Type B pancreatic cell (in vitro differentiated cells): ENCODE measurements around the gene KDM5B. TPM values are rescaled to one million over a fixed set of nuclear protein-coding genes. Genes with fewer than 3 reads are reported as not detected.
"Not testable (repeated sequence)": the region's sequence is repeated elsewhere in the genome, so short reads cannot be mapped to it uniquely, and the experiment has no call there.

Source experiments
- DNase-seq: peaks from one replicate; pipeline ENCODE4 v3.0.0; 2021; ENCODE audit warnings: mixed read lengths; ENCODE audit not compliant: unreplicated experiment; ENCODE audit errors: extremely low spot score
- H3K27ac Mint-ChIP-seq: 2 replicates; pipeline ENCODE4 v1.8.0; 2021; ENCODE audit warnings: mild to moderate bottlenecking, mixed read lengths
- H3K27me3 Mint-ChIP-seq: 2 replicates; pipeline ENCODE4 v1.8.0; 2021; ENCODE audit warnings: mixed read lengths
- H3K36me3 Mint-ChIP-seq: 2 replicates; pipeline ENCODE4 v1.8.0; 2021; ENCODE audit warnings: mixed read lengths
- H3K4me1 Mint-ChIP-seq: one replicate; pipeline ENCODE4 v1.8.0; 2021; ENCODE audit warnings: mixed read lengths; ENCODE audit not compliant: unreplicated experiment
- H3K4me3 Mint-ChIP-seq: 2 replicates; pipeline ENCODE4 v1.8.0; 2021; ENCODE audit warnings: mild to moderate bottlenecking, mixed read lengths
- H3K9me3 Mint-ChIP-seq: 2 replicates; pipeline ENCODE4 v1.8.0; 2021; ENCODE audit warnings: mixed read lengths
- CTCF ChIP-seq: fragments of 200-600 bp; sonication (generic); conservative IDR thresholded peaks from 2 replicates; pipeline ENCODE4 v1.5.0; 2021; ENCODE audit warnings: antibody characterized with exemption, mild to moderate bottlenecking
- total RNA-seq: library from RNA; stranded (reverse); gene quantifications from 2 replicates; pipeline ENCODE4 v1.2.1, GENCODE V29; 2021; ENCODE audit warnings: low replicate concordance

Gene KDM5B
- total RNA-seq, 1 donor from 2014 or later, result 165 TPM

- no peak for DNase-seq
- no peak for TF ChIP-seq CTCF
- H3K27ac Mint-ChIP-seq, result no peak overlapping the region
- H3K36me3 Mint-ChIP-seq, result peaks cover 45% of the 10 kb centered on the region
- no peak overlapping the region for H3K4me3 Mint-ChIP-seq
- no peaks in the 10 kb centered on the region for H3K9me3 Mint-ChIP-seq
- H3K4me1 Mint-ChIP-seq, result no peaks in the 10 kb centered on the region
- no peaks in the 10 kb centered on the region for H3K27me3 Mint-ChIP-seq
Measured at GRCh38 chr1:202733251-202733650, 75.0 kb downstream of the KDM5B start.

- DNase-seq, result no peak
- Mint-ChIP-seq H3K27ac (peak overlapping the region; percentile 14), H3K4me3 (no peak overlapping the region), H3K9me3 (no peaks in the 10 kb centered on the region), H3K36me3 (peaks cover 42% of the 10 kb centered on the region), H3K4me1 (no peaks in the 10 kb centered on the region), H3K27me3 (no peaks in the 10 kb centered on the region)
- no peak for TF ChIP-seq CTCF
Measured at GRCh38 chr1:202728951-202729350, 79.3 kb downstream of the KDM5B start.

DNA sequence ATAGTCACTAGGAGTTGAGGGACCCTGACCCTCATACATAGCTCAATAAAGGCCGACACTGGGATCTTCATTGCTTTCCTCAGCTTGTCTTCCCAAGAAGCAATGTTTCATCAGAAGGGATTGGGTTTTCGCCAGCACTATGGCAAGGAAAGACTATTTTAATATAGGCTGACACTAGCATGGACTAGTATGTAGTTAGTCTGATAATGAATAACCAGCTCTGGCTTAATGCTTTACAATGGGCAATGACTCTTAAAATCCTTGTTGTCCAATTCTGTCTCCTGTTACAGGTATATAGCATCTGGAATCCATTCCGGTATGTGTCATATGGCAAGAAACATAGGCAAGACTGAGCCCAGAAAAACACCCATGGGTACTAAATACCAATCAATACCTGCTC, 82.7 kb downstream of the KDM5B start:
- H3K27ac Mint-ChIP-seq, result no peak overlapping the region
- no peak overlapping the region for H3K4me3 Mint-ChIP-seq
- TF ChIP-seq CTCF, result no peak
- no peaks in the 10 kb centered on the region for H3K4me1 Mint-ChIP-seq
- no peaks in the 10 kb centered on the region for H3K27me3 Mint-ChIP-seq
- no peaks in the 10 kb centered on the region for H3K9me3 Mint-ChIP-seq
- no peak for DNase-seq
- H3K36me3 Mint-ChIP-seq, result peaks cover 26% of the 10 kb centered on the region

DNA sequence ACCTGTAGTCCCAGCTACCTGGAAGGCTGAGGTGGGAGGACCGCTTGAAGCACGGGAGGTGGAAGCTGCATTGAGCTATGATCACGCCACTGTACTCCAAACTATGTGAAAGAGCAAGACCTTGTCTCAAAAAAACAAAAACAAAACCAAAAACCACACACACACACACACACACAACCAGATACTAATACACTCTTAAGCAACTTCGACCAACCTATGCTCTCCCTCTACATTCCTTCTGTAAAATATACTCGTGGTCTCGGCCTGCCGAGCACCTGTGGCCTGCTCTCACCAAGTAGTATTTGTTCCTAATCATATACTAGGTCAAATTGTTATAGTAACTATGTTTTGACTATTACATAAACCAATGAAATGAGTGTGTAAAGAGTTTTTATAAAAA, 84.5 kb downstream of the KDM5B start:
- DNase-seq, result no peak
- Mint-ChIP-seq H3K4me3 (no peak overlapping the region), H3K27ac (no peak overlapping the region), H3K4me1 (peaks cover 4% of the 10 kb centered on the region), H3K9me3 (no peaks in the 10 kb centered on the region), H3K36me3 (peaks cover 12% of the 10 kb centered on the region), H3K27me3 (peaks cover under 1% of the 10 kb centered on the region)
- no peak for TF ChIP-seq CTCF

GRCh38 chr1:202723046-202723445, 85.2 kb downstream of the KDM5B start:
- H3K4me3 Mint-ChIP-seq, H3K4me1 Mint-ChIP-seq, H3K9me3 Mint-ChIP-seq, H3K27ac Mint-ChIP-seq, H3K27me3 Mint-ChIP-seq: not testable (repeated sequence)
- H3K36me3 Mint-ChIP-seq, result peaks cover 10% of the 10 kb centered on the region
- peak; percentile 40 for DNase-seq

DNA sequence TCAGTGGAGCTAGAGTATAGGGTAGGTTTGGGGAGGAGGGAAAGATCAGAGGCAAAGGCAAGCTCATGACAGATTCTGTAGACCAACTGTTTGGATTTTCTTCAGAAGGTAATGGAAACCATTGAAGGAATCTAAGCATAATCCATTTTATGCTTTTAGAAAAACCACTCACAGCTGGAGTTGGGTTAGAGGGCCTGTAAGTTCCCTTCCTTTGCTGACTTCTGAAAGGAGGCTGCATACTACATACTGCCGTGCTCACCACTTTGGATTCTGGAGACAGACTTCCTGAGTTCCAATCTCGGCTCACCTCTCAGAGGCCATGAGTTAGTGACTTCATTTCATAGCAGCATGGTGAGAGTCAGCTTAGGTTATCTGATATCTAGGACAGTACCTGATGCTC, 91.6 kb downstream of the KDM5B start:
- no peaks in the 10 kb centered on the region for H3K9me3 Mint-ChIP-seq
- TF ChIP-seq CTCF, result no peak
- H3K4me1 Mint-ChIP-seq, result peaks cover 19% of the 10 kb centered on the region
- H3K27ac Mint-ChIP-seq, result no peak overlapping the region
- H3K36me3 Mint-ChIP-seq, result no peaks in the 10 kb centered on the region
- DNase-seq, result no peak
- H3K27me3 Mint-ChIP-seq, result peaks cover 37% of the 10 kb centered on the region
- no peak overlapping the region for H3K4me3 Mint-ChIP-seq

DNA sequence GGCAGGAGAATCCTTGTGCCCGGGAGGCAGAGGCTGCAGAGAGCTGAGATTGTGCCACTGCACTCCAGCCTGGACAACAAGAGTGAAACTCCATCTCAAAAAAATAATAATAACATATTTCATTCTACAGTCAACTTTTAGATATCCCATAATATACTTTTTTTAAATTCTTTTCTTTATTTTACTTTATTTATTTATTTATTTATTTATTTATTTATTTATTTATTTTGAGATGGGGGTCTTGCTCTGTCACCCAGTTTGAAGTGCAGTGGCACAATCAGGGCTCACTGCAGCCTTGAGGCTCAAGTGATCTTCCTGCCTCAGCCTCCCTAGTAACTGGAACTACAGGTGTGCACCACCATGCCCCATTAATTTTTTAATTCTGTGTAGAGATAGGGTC, 94.0 kb downstream of the KDM5B start:
- not testable (repeated sequence) for H3K4me3 Mint-ChIP-seq, H3K27ac Mint-ChIP-seq, DNase-seq, H3K36me3 Mint-ChIP-seq, H3K9me3 Mint-ChIP-seq
- H3K4me1 Mint-ChIP-seq, result peaks cover 24% of the 10 kb centered on the region
- H3K27me3 Mint-ChIP-seq, result peaks cover 49% of the 10 kb centered on the region
